ENCODE results near the gene TAF11L13. TPM values are rescaled to one million over a fixed set of nuclear protein-coding genes. Genes with fewer than 3 reads are reported as not detected.

The TAF11L13 gene
- total RNA-seq, 1 experiment from 2014 or later: not detected

GRCh38 chr5:17679597-17680203 is 47.8 kb downstream of the TAF11L13 start:
- DNase-seq (ENCODE audit: low spot score): peak; percentile 53

- no peak for DNase-seq (ENCODE audit: low spot score)
These were observed 48.8 kb downstream of the TAF11L13 start for GRCh38 chr5:17680737-17681136.

Other genes starting within 250 kb of the TAF11L13 start
- gene TAF11L2, start 133.9 kb upstream of the TAF11L13 start, total RNA-seq (2014; rRNA removed; shearing (Covaris generic)): not detected in 2 replicates
- gene TAF11L3, start 113.7 kb upstream of the TAF11L13 start, total RNA-seq (2014; rRNA removed; shearing (Covaris generic)): not detected in 2 replicates
- gene TAF11L4, start 110.3 kb upstream of the TAF11L13 start, total RNA-seq (2014; rRNA removed; shearing (Covaris generic)): not detected in 2 replicates
- not detected in 2 replicates for gene TAF11L5, start 106.9 kb upstream of the TAF11L13 start, total RNA-seq (2014; rRNA removed; shearing (Covaris generic))
- gene TAF11L6, start 103.4 kb upstream of the TAF11L13 start, total RNA-seq (2014; rRNA removed; shearing (Covaris generic)): not detected in 2 replicates
- not detected in 2 replicates for gene TAF11L7, start 46.3 kb upstream of the TAF11L13 start, total RNA-seq (2014; rRNA removed; shearing (Covaris generic))
- gene TAF11L8, start 41.1 kb upstream of the TAF11L13 start, total RNA-seq (2014; rRNA removed; shearing (Covaris generic)): not detected in 2 replicates
- not detected in 2 replicates for gene TAF11L9, start 37.7 kb upstream of the TAF11L13 start, total RNA-seq (2014; rRNA removed; shearing (Covaris generic))
- gene TAF11L10, start 34.3 kb upstream of the TAF11L13 start, total RNA-seq (2014; rRNA removed; shearing (Covaris generic)): not detected in 2 replicates
- not detected in 2 replicates for gene TAF11L11, start 27.9 kb upstream of the TAF11L13 start, total RNA-seq (2014; rRNA removed; shearing (Covaris generic))
- not detected in 2 replicates for gene TAF11L12, start 21.7 kb upstream of the TAF11L13 start, total RNA-seq (2014; rRNA removed; shearing (Covaris generic))
- gene TAF11L14, start 2.4 kb downstream of the TAF11L13 start, total RNA-seq (2014; rRNA removed; shearing (Covaris generic)): not detected in 2 replicates